HG02938 (cell line): ENCODE data around the gene ENO4.

Experiments
- ATAC-seq: cut with Tn5 transposase; IDR thresholded peaks from one replicate; pipeline ENCODE4 v1.9.1; 2021; ENCODE audit warnings: mild to moderate bottlenecking, moderate library complexity; ENCODE audit not compliant: unreplicated experiment

The ENO4 gene

DNA sequence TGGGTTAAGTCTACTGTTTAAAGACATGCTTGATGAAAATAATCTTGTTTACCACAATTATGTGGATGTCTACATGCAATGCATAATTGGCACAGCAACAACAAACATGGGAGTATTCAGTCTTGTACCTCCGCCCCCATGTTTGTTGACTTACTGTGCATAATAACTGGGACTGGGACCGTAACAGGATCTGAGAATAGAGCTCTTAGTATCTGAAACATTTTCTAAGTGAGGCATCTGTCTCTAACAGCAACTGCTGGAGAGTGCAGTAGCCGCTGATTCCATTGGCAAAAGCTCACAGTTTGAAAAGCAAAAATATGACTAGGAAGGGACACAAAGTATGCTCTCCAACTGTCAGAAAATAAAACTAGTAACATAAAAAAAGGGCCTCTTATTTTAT lies 61.6 kb downstream of the ENO4 start:
- ATAC-seq = no peak

GRCh38 chr10:116912162-116912561 lies 62.9 kb downstream of the ENO4 start:
- no peak for ATAC-seq

DNA sequence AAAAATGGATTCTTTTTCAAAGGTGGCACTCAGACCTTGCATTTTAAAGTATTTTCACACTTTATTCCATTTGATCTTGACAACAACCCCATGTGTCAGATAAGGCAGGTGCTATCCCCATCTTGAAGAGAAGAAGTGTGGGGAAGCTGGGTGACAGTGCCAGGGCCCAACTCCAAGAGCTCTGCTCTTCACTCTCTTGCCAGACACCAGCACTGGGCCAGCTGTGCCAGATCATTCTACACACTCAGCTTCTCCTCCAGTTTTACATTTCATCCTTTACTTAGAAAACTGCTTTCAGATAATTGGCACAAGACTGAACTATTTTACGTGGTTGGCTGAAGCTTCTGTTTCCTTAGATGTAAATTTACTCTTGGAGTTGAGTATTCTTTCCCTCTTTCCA lies 64.4 kb downstream of the ENO4 start:
- no peak for ATAC-seq

GRCh38 chr10:116915340-116915739 lies 66.0 kb downstream of the ENO4 start:
- ATAC-seq = no peak

GRCh38 chr10:116917481-116917880 lies 68.2 kb downstream of the ENO4 start:
- no peak for ATAC-seq

- no peak for ATAC-seq
Measured at GRCh38 chr10:116918583-116918982, 69.3 kb downstream of the ENO4 start.

- ATAC-seq = no peak
Measured at GRCh38 chr10:116919164-116919563, 69.9 kb downstream of the ENO4 start.

DNA sequence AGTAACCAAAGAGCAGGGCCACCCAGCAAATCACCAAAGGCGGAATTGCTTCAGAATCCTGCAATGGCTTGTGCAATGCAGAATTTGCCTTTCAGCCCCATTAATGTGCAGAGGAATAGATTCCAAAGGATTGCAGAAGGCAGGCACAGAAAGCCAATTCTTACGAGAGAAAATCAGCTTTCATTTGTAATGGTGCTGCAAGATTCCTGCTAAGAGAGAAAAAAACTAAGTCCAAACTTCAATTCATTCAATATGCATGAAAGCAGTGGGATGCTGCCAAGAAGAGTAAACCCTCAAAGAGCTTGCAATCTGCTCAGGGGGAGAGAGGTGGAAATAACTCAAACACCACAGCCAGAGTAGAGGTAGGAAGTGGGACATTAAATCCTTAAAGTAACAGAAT lies 70.4 kb downstream of the ENO4 start:
- ATAC-seq = no peak

- ATAC-seq = no peak
Measured at GRCh38 chr10:116925056-116925455, 75.8 kb downstream of the ENO4 start.

- ATAC-seq = no peak
Measured at GRCh38 chr10:116926426-116926825, 77.1 kb downstream of the ENO4 start.

DNA sequence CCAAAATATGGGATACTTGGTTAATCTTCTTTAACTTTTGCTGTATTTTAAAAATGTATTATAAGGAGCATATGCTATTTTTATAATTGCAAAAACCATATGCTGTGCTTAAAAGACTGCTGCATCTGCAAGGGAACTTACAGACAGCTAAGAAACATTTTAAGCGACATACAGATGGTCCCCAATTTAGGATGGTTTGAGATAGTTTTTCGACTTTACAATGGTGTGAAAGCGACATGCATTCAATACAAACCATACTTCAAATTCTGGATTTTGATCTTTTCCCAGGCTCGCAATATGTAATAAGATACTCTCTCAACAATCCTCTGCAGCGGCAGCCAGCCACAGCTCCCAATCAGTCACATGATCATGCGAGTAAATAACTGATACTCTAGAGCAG lies 82.5 kb downstream of the ENO4 start:
- no peak for ATAC-seq
